GM19455 (cell line): ENCODE results near the gene TPGS1.
"Not testable (repeated sequence)": the region's sequence is repeated elsewhere in the genome, so short reads cannot be mapped to it uniquely, and the experiment has no call there.

ENCODE experiments used
- ATAC-seq: cut with Tn5 transposase; IDR thresholded peaks from one replicate; pipeline ENCODE4 v1.9.1; 2021; ENCODE audit not compliant: unreplicated experiment

Gene TPGS1

DNA sequence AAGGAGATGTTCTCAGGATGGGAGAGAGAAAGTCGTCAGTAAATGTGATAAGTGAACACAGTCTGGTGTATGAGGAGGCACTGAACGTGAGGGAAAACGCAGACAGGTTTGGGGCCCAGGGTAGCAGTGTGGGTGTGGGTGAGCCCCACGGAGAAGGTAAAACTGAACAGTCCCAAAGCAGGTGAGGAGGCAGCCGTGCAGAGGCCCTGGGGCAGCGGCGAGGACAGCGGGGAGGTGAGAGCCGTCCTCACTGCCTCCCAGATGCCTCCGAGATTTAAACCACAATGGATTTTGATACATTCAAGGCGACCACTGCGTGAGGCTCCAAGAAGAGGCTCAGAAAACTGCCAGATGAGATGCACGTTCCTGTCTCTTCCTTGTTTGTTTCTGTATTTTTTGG lies 31.9 kb upstream of the TPGS1 start:
- ATAC-seq = no peak

DNA sequence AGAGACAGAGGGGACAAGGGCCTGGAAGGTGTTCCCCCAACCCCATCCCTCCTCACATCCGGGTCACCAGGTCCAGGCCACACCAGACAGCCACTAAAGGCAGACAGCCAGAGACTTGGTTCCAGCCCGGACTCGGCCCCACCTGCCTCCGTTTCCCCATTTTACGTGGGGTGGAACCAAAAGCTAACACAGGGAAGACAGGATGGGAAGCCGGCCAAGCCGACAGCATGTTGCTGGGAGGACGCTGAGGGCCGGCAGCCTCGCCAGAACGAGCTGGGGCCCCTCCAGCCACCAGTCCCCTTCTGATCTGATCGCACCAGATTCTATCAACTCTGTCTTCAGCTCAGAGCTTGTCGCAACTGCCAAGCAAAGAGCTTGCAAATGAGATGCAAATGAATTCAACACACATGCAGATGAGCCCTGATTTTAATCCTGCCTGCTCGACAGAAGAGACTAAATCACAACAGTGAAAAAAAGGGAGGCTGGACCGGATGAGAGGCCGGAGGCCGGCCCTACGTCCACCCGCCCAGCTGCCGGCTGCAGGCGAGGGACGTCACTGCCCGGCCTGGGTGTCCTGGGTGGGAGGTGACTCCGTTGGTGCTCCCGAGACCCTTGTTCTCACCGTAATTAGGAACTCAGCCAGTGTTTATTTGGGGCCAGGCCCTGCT lies 28.9 kb upstream of the TPGS1 start:
- no peak for ATAC-seq

DNA sequence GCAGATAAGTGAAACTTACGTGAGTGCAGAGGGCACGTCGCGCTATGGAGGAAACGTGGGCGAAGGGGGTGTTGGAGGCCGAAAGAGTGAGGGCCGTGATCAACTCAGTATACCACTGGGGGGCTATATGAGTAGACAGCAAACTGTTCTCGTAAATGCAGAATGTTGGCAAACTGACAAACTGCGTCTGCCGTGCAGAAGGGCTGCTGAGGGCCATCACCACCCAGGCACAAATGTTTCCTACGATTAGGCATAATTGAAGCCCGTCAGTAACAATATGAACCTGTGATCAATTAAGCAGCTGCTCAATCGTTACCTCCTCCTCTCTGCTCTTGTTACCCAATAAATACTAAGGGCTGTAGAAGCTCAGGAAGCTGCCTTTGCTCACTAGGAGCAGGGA lies 28.3 kb upstream of the TPGS1 start:
- no peak for ATAC-seq

DNA sequence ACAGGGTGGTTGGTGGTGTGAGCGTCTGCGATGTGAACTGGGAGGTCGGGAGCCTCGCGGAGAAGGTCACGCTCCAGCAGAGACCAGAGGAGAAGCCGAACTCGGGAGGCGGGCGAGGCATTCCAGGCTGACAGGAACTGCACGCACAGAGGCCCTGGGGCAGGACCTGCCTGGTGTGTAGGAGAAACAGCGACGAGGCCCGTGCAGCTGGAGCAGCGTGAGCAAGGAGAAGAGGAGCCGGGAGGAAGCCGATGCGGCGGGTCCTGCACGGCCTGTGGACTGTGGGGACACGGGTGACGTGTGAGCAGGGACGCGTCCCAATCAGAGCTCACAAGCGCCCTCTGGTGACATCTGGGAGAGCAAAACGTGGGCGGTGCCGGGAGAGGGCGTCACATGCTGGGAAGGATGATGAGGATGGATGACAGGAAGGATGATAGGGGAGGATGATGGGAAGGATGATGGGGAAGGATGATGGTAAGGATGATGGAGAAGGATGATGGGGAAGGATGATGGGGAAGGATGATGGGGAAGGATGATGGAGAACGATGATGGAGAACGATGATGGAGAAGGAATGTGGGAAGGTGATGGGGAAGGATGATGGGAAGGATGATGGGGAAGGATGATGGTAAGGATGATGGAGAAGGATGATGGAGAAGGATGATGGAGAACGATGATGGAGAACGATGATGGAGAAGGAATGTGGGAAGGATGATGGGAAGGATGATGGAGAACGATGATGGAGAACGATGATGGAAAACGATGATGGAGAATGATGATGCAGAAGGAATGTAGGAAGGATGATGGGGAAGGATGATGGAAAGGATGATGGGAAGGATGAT lies 27.1 kb upstream of the TPGS1 start:
- no peak for ATAC-seq

DNA sequence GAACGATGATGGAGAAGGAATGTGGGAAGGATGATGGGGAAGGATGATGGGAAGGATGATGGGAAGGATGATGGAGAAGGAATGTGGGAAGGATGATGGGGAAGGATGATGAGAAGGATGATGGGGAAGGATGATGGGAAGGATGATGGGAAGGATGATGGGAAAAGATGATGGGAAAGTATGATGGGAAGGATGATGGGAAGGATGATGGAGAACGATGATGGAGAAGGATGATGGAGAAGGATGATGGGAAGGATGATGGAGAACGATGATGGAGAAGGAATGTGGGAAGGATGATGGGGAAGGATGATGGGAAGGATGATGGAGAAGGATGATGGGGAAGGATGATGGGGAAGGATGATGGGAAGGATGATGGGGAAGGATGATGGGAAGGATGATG lies 26.2 kb upstream of the TPGS1 start:
- not testable (repeated sequence) for ATAC-seq

DNA sequence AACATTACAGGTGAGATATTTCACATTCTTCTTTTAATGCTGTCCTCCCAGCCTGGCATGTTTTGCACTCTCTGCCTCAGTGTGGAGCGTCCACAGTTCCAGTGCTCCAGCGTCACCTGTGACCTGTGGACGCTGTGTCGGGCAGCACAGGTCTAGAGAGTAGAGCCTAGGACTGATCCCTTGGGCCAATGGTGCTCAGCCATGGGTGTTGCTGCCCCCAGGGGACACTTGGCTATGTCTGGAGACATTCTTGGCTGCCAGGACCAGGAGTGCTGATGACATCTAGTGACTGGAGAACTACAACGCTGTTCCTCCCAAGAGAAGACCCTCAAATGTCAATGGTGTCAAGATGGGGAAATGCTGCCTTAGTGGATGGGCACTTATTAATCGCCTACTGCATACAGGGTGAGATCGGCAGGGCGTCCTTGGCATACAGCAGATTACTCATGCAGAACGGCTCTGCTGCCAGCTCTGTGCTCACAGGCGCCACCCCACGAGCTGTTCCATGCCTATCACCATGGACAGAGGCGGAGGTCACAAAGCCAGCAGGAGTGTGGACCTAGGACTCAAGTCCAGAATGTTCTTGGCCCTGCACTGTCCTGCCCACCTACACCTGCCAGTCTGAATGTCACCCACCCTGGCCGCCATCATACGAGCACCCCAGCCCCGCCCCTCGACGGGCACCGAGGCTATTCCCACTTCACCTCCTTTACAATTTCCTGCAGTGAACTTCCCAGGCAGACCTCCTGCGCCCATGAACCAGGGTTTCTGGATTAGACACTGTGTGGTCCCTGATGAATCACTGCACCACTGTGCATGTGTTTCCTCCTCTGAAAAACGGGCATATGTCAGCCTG lies 24.9 kb upstream of the TPGS1 start:
- no peak for ATAC-seq

DNA sequence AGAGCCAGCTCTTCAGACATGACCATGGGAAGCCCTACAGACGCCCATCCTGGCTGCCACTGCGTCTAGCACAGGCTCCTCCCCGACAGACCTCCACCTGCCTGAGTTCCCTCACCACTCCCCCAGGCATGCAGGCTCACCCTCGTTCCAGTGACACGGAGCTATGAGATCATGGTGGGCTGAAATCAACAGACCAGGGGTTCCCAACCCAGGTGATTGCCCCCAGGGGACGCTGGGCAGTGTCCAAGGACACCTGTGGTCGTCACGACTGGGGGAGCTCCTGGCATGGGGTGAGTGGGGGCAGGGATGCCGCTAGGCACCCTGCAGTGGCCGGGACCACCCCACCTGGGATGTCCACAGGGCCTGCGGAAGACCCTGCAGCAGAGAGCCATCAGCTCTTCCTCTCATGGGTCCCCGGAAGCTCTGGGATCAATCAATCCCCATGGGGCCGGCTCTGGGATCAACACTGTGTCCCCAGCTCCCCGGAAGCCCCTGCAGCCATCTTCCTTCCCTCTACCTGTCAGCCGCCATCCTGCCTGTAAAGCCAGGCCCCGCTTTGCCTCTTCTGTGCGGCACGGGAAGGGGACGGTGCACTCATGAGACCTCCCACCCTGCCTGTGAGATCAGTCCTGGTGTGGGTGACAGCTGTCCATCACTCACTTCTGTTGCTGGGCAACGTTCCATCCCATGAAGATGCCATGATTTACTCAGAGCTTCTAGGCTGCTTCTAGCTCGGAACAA lies 23.8 kb upstream of the TPGS1 start:
- ATAC-seq = no peak

DNA sequence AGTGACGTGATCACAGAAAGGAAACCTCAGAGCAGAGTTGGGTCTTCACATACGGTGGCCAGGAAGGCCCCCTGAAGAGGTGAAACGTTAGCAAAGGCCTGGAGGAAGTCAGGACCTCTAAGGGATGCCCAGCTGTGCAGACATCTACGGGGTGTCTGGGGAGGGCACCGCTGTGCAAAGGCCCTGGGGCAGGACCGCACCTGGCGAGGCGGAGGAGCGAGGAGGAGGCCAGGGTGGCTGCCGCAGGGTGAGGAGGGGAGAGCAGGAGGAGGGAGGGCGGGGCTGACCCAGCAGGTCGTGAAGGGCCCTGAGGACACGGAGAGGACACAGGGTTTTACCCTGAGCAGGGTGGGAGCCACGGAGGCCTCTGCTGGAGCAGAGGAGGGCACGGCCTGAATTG lies 22.8 kb upstream of the TPGS1 start:
- ATAC-seq = no peak

DNA sequence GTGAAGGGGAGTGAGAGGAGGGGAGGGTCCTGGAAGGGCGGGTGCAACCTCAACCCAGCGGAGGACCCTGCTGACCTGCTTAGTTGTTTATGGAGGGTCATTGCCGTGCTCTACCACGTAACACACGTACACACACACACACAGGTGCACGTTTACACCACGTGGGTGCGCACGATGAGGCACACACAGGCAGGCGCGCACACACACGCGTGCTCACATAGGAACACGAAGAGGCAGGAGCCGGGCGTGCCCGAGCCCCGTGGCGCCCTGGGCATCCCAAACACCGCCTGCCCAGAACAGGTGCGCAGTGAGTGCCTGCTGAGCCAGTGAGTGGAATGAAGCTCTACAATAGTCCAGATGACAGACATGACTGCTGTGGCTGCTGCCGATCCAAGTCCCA lies 22.2 kb upstream of the TPGS1 start:
- no peak for ATAC-seq

DNA sequence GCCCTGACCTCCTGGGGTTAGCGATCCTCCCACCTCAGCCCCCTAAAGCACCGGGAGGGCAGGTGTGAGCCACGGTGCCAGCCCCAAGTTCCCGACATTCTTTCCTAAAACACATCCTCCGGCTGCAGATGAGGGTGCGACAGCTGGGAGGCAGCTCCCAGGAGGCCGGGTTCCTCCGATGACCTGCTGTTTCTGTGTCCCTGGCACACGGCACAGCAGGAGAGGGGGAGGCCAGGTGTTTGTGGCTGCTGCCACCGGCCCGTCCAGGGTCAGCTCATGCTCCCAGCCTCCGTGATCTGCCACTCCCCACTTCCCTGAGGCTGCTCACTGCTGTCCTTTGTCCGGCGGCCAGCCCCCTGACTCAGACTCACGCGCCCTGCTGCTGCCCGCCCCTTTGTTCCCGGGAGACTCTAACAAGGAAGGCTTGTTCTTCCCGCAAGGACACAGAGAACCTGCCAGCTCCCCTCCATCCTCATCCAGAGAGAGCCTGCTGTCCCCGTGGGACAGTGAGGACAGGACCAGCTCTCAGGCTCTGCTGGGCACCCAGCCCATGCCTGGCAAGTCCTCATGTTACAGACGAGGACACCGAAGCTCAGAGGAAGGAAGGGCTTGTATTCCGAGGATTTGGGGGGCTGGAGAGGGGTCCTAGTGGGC lies 21.6 kb upstream of the TPGS1 start:
- no peak for ATAC-seq

DNA sequence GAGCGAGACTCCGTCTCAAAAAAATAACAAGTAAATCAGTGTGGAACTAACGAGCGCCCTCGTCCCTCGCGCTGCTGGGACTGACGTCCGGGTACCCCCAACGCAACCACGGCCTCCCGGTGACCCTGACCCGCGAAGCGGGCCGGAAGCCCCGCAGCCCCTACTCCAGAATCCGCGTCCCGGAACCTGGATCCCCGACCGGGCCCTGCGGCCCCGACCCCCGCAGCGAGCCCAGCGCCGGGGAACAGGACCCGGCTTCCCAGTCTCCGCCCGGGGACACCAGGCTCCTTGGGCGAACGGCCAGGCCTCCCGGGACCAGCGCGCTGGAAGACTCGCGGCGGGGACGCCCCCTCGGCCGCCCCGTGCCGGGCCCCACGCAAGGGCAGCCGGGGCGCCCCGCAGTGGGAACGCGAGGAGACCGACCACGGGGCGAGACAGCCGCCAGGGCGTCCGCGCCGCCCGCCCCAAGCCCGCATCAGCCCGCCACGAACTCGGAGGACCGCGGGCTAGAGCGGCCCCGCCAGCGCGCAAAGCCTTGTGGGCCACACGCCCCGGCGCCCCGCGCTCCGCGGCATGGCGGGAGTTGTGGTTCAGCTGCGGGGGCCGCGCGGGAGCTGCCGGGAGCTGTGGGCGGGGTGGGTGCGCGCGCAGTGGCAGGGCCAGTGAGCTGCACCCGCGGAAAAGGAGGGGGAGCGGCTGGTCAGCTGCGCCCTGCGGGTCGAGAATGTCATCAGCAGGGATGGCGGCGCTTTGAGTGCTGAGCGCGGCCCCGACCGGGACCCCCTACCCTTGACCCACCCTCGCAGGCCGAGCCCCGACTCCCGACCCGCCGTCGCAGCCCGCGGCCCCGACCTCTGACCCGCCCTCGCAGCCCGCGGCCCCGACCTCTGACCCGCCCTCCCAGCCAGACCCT lies 18.5 kb upstream of the TPGS1 start:
- peak; percentile 76 for ATAC-seq

DNA sequence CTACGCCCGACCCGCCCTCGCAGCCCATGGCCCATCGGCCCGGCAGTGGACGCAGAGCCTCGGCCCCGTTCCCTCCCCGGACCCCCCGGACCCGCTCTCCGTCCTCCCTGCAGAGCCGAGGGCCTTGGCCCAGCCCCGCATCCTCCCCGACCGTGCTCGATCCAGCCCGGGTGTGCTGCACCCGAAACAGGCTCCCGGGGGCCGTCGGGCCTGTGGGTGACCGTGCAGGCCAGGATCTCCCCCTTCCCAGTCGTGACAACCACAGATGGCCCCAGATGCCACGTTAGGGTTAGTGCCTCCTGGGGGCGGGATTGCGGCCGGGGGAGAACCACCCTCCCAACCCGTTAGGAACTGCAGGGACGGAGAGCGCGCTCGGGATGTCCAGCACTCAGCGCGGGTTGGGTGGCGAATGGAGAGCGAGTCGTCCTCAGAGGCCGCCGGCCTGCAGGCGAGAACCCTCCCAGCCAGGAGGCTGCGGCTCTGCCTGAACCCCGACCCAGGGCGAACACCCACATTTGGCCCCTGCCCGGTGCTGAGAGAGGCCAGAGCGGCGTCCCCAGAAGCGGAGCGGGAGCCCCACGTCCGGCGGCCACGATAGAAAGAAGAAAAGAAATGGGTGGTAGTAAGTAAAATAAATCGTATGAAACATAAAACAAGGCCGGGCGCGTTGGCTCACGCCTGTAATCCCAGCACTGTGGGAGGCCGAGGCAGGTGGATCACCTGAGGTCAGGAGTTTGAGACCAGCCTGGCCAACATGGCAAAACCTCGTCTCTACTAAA lies 17.7 kb upstream of the TPGS1 start:
- no peak for ATAC-seq

DNA sequence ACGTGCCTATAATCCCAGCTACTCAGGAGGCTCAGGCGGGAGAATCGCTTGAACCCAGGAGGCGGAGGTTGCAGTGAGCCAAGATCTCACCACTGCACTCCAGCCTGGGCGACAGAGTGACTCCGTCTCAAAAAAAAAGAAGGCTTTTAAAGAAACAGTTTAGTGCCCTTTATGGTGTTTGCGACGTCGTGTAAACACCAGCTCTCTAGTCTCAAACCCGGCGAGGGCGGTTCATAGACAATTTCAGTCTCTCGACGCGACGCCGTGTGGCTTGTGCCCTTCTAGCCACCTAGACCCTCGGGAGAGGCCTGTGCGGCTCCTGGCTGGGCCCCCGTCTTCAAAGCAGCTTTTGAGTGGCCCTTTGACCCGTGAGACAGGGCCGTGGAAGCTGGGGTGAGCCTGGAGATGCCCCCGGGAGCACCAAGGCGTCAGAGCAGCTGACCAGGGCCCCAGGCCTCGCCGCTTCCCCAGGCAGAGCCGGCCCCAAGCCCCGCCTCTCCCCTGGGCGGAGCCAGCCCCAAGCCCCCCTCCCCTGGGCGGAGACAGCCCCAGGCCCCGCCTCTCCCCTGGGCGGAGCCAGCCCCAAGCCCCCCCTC lies 16.1 kb upstream of the TPGS1 start:
- ATAC-seq = no peak

DNA sequence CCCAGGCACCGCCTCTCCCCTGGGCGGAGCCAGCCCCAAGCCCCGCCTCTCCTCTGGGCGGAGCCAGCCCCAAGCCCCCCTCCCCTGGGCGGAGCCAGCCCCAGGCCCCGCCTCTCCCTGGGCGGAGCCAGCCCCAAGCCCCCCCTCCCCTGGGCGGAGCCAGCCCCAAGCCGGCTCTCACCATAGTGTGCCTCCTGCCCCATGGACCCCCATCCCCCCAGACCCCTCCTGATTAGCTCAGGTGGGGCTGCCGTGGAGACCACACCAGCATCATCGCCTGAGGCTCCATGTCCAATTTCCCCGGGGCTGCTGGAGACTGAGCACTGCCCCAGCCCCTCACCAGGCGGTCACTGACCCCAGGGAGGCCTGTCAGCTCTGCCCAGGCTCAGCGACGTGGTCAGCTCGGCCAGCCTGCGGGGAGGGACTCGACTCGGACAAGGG lies 15.2 kb upstream of the TPGS1 start:
- no peak for ATAC-seq

DNA sequence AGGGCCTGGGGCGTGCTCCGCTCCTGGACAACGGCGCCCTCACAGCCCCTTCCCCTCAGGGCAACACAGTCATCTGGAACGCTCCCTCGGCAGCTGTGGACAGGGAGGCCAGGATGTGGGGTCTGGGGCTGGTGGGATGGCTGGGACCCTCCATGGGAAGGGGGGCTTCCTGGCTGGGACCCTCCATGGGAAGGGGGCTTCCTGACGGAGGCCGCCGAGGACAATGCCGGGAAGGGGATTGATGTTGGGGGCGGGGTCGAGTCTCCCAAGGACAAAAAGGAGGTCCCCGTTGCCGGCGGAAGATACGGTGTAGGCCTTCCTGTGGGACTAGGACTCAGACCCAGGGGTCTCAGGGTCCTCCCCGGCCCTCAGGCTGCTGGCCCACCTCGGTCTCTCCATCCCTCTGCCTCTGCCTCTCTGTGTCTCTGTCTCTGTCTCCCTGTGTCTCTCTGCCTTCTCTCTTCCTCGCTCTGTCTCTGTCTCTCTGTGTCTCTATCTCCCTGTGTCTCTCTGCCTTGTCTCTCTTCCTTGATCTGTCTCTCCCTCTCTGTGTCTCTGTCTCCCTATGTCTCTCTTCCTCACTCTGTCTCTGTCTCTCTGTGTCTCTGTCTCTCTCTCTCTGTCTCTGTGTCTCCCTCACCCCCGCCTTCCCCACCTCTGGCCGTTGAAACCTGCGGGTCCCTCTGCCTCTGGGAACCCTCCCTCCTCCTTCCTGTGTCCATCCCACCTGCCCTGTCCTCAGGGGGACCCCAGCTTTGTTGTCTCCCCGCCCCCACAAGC lies 13.7 kb upstream of the TPGS1 start:
- ATAC-seq = no peak

DNA sequence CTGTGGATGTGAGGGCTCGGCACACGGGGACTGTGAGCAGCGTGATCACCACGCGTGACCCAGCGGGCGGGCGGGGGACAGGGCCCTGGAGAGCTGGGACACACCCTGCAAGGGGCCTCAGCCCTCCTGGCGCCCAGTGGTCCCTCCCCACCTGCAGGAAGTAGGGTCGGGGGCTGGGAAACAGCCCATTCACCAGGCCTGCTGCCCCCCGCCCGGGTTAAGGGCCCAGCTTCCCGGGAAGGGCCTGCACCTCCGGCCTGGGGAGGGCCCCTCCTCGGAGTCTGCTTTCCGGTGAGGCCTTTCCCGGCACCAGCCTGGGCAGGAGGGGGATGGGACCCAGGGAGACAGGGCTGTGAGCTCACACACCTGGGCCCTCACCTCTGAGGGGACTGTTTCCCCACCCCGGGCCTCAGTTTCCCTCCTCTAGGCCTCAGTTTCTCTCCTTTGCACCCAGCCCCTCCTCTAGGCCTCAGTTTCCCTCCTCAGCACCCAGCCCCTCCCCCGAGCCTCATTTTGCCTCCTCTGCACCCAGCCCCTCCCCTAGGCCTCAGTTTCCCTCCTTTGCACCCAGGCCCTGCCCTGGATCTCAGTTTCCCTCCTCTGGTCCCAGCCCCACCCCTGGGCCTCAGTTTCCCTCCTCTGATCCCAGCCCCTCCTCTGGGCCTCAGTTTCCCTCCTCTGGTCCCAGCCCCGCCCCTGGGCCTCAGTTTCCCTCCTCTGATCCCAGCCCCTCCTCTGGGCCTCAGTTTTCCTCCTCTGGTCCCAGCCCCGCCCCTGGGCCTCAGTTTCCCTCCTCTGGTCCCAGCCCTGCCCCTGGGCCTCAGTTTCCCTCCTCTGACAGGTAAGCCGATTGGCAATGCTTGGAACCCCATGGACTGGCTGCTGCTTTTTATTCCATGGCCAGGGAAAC lies 12.9 kb upstream of the TPGS1 start:
- no peak for ATAC-seq

DNA sequence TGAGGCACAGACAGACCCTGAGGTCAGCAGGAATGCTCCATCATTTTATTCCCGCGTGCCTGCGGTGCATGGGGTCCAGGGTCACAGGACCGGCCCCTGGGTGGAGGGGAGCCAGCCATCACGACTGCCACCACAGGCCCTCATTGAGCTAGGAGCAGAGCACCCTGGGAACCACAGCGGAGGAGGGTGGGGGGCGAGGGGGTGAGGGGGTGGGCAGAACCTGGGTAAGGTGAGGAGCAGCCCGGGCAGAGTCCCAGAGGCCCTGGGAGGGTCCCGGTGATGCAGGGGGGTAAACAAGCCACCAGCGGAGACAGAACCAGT lies 12.3 kb upstream of the TPGS1 start:
- no peak for ATAC-seq
